ENCODE results near the gene SLC44A3. TPM values are rescaled to one million over a fixed set of nuclear protein-coding genes. Genes with fewer than 3 reads are reported as not detected.
A peak's percentile ranks its signal among the peaks of the same experiment; 100 is the strongest.
"Not testable (repeated sequence)": the region's sequence is repeated elsewhere in the genome, so short reads cannot be mapped to it uniquely, and the experiment has no call there.

Gene SLC44A3
- total RNA-seq, 3 donors from 2014 or later = 0.30 TPM; not detected in 2

DNA sequence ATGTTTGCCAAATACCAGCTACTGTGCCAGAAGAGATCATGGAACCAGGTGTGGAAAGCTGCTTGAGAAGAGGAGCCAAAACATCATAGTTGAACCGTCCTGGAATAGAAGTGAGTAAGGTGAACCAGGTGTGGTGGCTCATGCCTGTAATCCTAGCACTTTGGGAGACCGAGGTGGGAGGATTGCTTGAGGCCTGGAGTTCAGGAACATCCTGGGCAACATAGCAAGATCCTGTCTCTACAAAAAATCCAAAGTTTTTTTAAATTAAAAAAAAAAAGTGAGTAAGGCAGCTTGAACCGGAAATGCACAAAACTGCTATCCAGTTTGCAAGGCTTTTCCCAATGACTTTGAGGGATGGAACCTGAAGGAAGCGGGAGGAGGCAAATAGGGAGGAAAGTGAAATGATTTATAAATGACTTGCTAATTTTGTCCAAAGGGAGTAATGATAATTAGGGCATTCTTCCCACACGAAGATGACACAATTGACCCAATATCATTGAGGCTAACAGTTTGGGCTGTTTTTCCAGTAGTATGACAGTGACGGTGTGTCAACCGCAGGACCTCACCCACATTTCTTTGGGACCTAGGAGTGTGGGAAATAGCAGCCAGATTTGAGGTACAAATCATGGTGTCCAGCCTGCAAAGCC, 108.3 kb downstream of the SLC44A3 start:
- Mint-ChIP-seq H3K27me3 (ENCODE audit: low read depth) (peaks cover 35% of the 10 kb centered on the region), H3K4me3 (peak overlapping the region; percentile 77), H3K4me1 (ENCODE audit: low read depth) (peaks cover 16% of the 10 kb centered on the region), H3K36me3 (ENCODE audit: insufficient read depth) (no peaks in the 10 kb centered on the region), H3K9me3 (no peaks in the 10 kb centered on the region)
- ATAC-seq = no peak
- no peak for DNase-seq

DNA sequence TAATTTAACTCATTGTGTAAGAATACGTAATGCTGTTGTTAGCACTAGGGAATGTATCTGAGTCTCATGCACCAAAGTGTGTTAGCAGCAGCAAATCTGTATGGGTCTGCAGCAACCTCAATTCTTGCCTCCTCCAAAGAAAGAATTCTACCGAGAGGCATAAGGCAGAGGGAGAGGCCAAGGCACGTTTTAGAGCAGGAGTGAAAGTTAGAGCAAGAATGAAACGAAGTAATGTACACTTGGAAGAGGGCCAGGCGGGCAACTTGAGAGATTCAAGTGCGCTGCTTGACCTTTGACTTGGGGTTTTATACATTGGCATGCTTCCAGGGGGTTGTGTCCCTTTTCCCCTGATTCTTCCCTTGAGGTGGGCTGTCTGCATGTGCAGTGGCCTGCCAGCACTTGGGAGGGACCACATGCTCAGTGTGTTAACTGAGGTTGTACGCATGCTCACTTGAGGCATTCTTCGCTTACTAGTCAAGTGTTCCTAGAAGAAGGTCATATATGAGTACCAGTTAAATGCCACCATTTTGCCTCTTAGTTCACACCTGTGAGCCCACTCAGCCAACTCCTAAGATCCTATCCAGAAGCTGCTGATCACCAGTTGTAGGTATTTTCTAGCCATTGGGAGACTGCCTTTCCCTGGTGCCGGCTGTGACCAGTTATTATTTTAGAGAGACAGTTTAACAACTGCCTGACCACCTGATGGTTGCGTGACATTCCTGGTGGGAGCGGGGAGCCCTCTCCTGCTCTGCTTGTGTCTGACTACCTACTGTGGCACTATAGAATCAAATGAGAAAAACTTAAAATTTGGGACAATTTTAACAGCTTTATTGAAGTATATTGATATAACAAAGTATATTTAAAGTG, 109.4 kb downstream of the SLC44A3 start:
- Mint-ChIP-seq H3K4me3 (no peak overlapping the region), H3K36me3 (ENCODE audit: insufficient read depth) (no peaks in the 10 kb centered on the region), H3K27me3 (ENCODE audit: low read depth) (peaks cover 25% of the 10 kb centered on the region), H3K4me1 (ENCODE audit: low read depth) (peaks cover 16% of the 10 kb centered on the region), H3K9me3 (no peaks in the 10 kb centered on the region)
- ATAC-seq = no peak
- DNase-seq = no peak

DNA sequence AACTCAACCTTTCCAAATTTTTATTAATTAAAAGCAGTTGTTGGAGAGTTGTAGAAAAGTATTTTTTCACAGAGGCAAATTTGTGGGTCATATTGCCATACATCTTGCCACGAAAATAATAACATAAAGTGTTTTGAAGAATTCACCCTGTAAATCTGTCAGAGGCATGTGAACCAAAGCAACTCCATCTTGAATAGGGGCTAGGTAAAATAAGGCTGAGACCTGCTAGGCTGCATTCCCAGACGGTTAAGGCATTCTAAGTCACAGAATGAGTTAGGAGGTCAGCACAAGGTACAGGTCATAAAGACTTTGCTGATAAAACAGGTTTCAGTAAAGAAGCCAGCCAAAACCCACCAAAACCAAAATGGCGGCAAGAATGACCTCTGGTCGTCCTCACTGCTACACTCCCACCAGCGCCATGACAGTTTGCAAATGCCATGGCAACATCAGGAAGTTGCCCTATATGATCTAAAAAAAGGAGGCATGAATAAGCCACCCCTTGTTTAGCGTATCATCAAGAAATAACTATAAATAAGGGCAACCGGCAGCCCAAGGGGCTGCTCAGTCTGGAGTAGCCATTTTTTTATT, 111.2 kb downstream of the SLC44A3 start:
- no peak overlapping the region for H3K4me3 Mint-ChIP-seq
- ATAC-seq = no peak
- DNase-seq = no peak
- H3K27me3 Mint-ChIP-seq (ENCODE audit: low read depth) = peaks cover 10% of the 10 kb centered on the region
- peaks cover 6% of the 10 kb centered on the region for H3K4me1 Mint-ChIP-seq (ENCODE audit: low read depth)
- H3K9me3 Mint-ChIP-seq = no peaks in the 10 kb centered on the region
- no peaks in the 10 kb centered on the region for H3K36me3 Mint-ChIP-seq (ENCODE audit: insufficient read depth)

DNA sequence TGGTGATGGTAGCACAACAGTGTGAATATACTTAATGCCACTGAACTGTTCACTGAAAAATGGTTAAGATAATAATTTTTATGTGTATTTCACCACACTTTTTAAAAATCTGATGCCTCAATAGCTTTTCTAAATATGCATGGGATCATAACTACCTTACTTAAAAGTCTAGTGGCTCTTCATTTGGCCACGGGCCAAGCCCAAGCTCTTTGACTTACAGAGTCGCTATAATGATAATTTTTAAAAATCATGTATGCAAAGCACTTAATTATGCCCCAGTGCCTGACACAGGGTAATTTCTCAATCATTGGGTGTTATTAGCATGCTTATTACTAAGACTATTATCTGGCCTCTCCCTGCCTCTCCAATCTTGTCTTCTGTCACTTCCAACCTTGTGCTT, 114.4 kb downstream of the SLC44A3 start:
- H3K36me3 Mint-ChIP-seq (ENCODE audit: insufficient read depth) = no peaks in the 10 kb centered on the region
- H3K9me3 Mint-ChIP-seq = no peaks in the 10 kb centered on the region
- H3K4me3 Mint-ChIP-seq = no peak overlapping the region
- ATAC-seq (no peak), DNase-seq (no peak)
- peaks cover 2% of the 10 kb centered on the region for H3K27me3 Mint-ChIP-seq (ENCODE audit: low read depth)
- H3K4me1 Mint-ChIP-seq (ENCODE audit: low read depth) = peaks cover 2% of the 10 kb centered on the region

DNA sequence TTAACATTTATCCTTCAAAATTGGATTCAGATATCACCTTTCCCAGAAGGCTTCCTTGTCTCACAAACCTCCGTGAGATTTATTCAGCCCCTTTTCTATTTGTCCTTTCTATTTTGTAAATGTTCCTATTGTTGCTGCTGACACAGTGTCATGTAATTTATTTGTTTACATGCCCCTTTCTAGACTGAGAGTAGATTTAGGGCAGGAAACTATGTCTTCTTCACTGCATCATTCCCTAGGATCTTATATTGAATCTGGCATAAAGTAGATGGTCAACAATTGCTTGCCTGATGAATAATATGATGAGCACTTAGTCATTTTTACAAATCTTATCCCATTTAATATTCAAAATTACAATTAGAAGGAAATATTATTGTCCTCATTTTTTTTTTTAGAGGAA, 114.9 kb downstream of the SLC44A3 start:
- no peak overlapping the region for H3K4me3 Mint-ChIP-seq
- peaks cover 2% of the 10 kb centered on the region for H3K27me3 Mint-ChIP-seq (ENCODE audit: low read depth)
- no peaks in the 10 kb centered on the region for H3K9me3 Mint-ChIP-seq

DNA sequence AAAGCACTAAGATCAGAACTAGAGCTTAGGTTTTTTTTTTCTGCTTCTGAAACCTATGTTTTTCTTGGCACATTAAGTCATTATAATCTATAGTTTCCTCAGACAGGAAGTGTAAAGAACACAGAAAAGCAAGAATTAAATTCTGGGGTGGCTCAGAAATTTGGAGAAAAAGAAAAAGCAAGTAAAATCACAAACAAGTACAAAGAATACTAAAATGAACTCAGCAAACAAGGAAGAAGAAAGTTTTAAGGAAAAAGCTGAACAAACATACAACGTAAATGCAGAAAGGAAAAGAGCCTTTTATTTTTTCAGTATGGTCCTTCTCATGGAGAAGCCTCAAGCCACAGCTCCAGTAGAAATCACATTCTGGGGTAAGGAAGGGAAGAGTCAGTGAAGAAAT, 115.3 kb downstream of the SLC44A3 start:
- DNase-seq = no peak
- Mint-ChIP-seq H3K9me3 (no peaks in the 10 kb centered on the region), H3K27me3 (ENCODE audit: low read depth) (peaks cover 2% of the 10 kb centered on the region), H3K4me1 (ENCODE audit: low read depth) (peaks cover 2% of the 10 kb centered on the region), H3K36me3 (ENCODE audit: insufficient read depth) (no peaks in the 10 kb centered on the region), H3K4me3 (no peak overlapping the region)
- no peak for ATAC-seq

More for the DNA sequence above, 114.9 kb downstream of the SLC44A3 start:
- DNase-seq = no peak
- no peak for ATAC-seq
- Mint-ChIP-seq H3K36me3 (ENCODE audit: insufficient read depth) (no peaks in the 10 kb centered on the region), H3K4me1 (ENCODE audit: low read depth) (peaks cover 2% of the 10 kb centered on the region)

DNA sequence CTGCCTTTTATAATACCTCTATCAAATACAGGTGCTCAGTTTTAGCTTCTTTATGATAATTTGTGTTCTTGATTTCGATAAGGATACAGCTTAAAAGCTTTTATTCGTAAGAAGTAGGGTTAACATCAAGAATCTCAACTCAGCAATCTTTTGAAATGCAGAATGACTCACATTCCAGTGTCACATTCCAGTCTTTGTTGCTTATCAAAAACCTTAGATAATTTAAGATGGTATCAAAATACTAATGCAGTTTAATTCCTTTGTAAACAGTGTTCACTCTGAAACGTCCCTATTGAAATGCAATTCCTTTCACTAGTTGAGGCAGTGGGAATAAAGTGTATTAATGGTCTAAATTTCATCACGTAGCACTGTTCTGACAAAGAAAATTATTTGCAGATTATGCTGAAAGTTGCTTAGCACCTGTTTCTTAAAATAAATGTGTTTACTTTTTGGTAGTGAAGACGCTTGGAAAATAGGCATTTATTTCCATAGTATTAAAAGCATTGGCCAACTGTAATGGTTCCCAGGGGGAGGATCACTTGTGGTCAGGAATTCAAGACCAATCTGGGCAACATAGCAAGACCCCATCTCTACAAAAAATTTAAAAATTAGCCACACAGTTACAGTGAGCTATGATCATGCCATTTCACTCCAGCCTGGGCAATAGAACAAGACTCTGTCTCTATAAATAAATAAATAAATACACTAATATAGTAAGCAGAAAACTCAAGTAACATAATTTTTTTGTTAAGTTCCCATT, 116.9 kb downstream of the SLC44A3 start:
- ATAC-seq (no peak), DNase-seq (no peak)
- Mint-ChIP-seq H3K36me3 (ENCODE audit: insufficient read depth) (no peaks in the 10 kb centered on the region), H3K4me1 (ENCODE audit: low read depth) (peaks cover 2% of the 10 kb centered on the region), H3K27me3 (ENCODE audit: low read depth) (peaks cover 2% of the 10 kb centered on the region), H3K4me3 (no peak overlapping the region), H3K9me3 (no peaks in the 10 kb centered on the region)

DNA sequence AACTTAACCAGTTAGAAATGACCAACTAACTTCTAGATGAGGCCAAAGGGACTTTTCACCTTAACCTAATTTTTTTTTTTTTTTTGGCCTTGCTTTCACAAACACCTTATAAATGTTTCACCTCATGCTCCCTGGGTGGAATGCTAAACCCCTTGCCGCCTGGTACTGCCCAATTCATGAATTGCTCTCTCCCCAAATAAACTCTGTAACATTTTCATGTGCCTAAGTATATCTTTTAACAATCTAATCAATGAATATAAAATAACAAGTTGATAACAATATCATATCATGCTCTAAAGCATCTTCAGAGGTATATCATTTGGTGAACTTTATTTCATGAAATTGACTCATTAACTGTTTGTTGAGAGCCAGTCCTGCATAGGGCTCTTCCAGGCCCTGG, 117.7 kb downstream of the SLC44A3 start:
- Mint-ChIP-seq H3K9me3 (no peaks in the 10 kb centered on the region), H3K4me1 (ENCODE audit: low read depth) (peaks cover 2% of the 10 kb centered on the region), H3K27me3 (ENCODE audit: low read depth) (peaks cover 2% of the 10 kb centered on the region), H3K4me3 (no peak overlapping the region), H3K36me3 (ENCODE audit: insufficient read depth) (no peaks in the 10 kb centered on the region)
- DNase-seq (no peak), ATAC-seq (no peak)

DNA sequence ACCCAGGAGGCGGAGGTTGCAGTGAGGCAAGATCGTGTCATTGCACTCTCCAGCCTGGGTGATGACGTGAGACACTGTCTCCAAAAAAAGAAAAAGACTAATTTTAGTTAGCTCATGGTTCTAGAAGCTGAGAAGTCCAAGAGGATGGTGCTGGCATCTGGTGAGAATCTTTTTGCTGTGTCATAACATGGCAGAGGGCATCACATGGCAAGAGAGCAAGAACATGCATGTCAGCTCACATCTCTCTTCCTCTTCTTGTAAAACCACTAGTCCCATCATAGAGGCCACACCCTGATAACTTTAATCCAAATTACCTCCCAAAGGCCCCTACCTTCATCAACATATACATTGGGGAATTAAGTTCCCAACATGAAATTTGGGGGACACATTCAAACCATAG, 120.6 kb downstream of the SLC44A3 start:
- no peak overlapping the region for H3K4me3 Mint-ChIP-seq
- no peaks in the 10 kb centered on the region for H3K9me3 Mint-ChIP-seq
- no peak for DNase-seq
- no peaks in the 10 kb centered on the region for H3K4me1 Mint-ChIP-seq (ENCODE audit: low read depth)
- no peaks in the 10 kb centered on the region for H3K36me3 Mint-ChIP-seq (ENCODE audit: insufficient read depth)
- no peak for ATAC-seq
- peaks cover 7% of the 10 kb centered on the region for H3K27me3 Mint-ChIP-seq (ENCODE audit: low read depth)

DNA sequence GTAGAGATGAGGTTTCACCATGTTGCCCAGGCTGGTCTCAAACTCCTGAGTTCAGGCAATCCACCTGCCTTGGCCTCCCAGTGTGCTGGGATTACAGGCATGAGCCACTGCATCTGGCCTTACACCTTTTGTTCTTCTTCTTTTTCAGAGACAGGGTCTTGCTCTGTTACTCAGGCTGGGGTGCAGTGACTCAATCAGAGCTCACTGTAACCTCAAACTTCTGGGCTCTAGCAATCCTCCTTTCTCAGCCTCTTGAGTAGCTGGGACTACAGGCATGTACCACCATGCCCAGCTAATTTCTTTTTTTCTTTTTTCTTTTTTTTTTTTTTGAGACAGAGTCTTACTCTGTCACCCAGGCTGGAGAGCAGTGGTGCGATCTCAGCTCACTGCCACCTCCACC, 121.3 kb downstream of the SLC44A3 start:
- H3K4me1 Mint-ChIP-seq (ENCODE audit: low read depth); DNase-seq; H3K27me3 Mint-ChIP-seq (ENCODE audit: low read depth); H3K4me3 Mint-ChIP-seq; ATAC-seq; H3K36me3 Mint-ChIP-seq (ENCODE audit: insufficient read depth); H3K9me3 Mint-ChIP-seq: not testable (repeated sequence)

DNA sequence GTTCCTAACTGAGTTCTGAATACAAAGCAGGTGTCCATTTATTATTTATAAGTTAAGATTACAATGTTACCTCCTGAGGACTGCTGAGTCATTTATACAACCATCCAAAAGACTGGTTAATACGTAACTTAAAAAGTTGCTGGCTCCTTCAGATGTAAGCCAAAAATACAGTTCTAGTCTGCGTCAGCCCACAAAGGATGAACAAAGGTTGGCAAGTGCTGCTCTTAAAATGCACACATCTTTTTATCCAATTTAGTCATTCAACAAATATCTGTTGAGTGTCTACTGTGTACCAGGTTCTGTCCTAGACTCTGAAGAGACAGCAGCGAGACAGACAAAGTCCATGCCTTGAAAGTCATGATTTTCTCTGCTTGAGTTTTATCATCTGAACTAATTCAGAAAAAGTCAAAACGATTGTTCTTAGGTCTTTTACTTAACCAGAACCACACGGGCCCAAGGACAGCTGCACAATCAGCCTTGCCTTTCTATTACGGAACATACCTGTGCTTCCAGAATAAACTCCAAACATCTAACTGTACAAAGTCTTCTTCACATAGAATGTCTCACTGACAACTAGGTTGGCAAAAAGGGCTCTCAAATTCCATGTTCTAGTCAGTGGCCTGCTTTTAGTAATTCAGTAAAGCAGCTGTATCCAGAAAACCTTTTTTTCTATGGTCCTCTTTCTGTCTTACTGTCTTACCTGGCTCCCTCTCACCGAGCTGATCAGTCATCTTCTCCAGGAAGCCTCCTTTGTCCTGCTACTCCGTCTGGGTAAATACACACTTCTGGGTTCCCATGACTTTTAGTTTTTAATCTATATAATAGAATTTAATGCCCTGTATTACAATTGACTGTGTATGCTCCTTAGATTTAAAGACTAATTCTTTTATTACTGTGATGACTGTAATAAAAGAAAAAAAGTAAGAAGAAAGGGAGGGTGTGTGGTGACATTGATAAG, 122.3 kb downstream of the SLC44A3 start:
- Mint-ChIP-seq H3K36me3 (ENCODE audit: insufficient read depth) (no peaks in the 10 kb centered on the region), H3K27me3 (ENCODE audit: low read depth) (peaks cover 9% of the 10 kb centered on the region), H3K4me1 (ENCODE audit: low read depth) (no peaks in the 10 kb centered on the region), H3K4me3 (no peak overlapping the region), H3K9me3 (no peaks in the 10 kb centered on the region)
- ATAC-seq (no peak), DNase-seq (no peak)
